Hepatocyte (in vitro differentiated cells): Measurements from ENCODE around the gene MAB21L3.

Source experiments
- CTCF ChIP-seq: fragments of 200-600 bp; sonication (generic); IDR thresholded peaks from 2 replicates; pipeline ENCODE4 v1.5.1; 2016; ENCODE audit warnings: antibody characterized with exemption, mild to moderate bottlenecking; ENCODE audit not compliant: poor library complexity
- EZH2phosphoT487 ChIP-seq: fragments of 200-600 bp; sonication (generic); IDR thresholded peaks from one replicate; pipeline ENCODE4 v1.6.1; 2018; ENCODE audit warnings: antibody characterized with exemption, mild to moderate bottlenecking, low read depth, moderate library complexity; ENCODE audit not compliant: unreplicated experiment, severe bottlenecking

GRCh38 chr1:116131866-116132605, 20.8 kb downstream of the MAB21L3 start:
- TF ChIP-seq EZH2phosphoT487 (no peak), CTCF (no peak)
